GM13977 (cell line): ENCODE results near the gene GLRX2.
A peak's percentile ranks its signal among the peaks of the same experiment; 100 is the strongest.

Experiments used
- DNase-seq: peaks from one replicate; pipeline ENCODE4 v3.0.0; 2012; ENCODE audit warnings: low spot score
- CTCF ChIP-seq: IDR thresholded peaks from 2 replicates; pipeline ENCODE4 v1.5.1; 2012; ENCODE audit warnings: mild to moderate bottlenecking, control low read depth; ENCODE audit not compliant: insufficient read depth; ENCODE audit errors: extremely low read depth, missing control alignments
- in situ Hi-C: fragments of 300-500 bp; cut with MboI; formaldehyde crosslinking; loops from one replicate; pipeline ENCODE4 v1.12.0; 2022; ENCODE audit warnings: low sequenced_read_pairs, low pct_unique_long_range_greater_than_20kb, mixed read lengths, inconsistent platforms; ENCODE audit not compliant: unreplicated experiment

The GLRX2 gene

GRCh38 chr1:193070942-193071341 is 34.3 kb downstream of the GLRX2 start:
- in situ Hi-C loops = no loop called here

GRCh38 chr1:193070386-193070753 is 34.8 kb downstream of the GLRX2 start:
- DNase-seq = no peak
- TF ChIP-seq CTCF = no peak
- in situ Hi-C loops = no loop called here

More at GRCh38 chr1:193070942-193071341, 34.3 kb downstream of the GLRX2 start:
- DNase-seq = no peak
- no peak for TF ChIP-seq CTCF

- in situ Hi-C loops = no loop called here
- no peak for DNase-seq
- peak; percentile 36 for TF ChIP-seq CTCF
These were observed 35.3 kb downstream of the GLRX2 start for GRCh38 chr1:193069748-193070385.

- in situ Hi-C loops = no loop called here
These were observed 37.2 kb downstream of the GLRX2 start for GRCh38 chr1:193068013-193068412.

GRCh38 chr1:193066606-193067005 is 38.6 kb downstream of the GLRX2 start:
- in situ Hi-C loops = no loop called here
- DNase-seq = no peak

More at GRCh38 chr1:193068013-193068412, 37.2 kb downstream of the GLRX2 start:
- no peak for DNase-seq
- TF ChIP-seq CTCF = no peak

GRCh38 chr1:193065954-193066353 is 39.3 kb downstream of the GLRX2 start:
- in situ Hi-C loops = no loop called here
- DNase-seq = no peak
- TF ChIP-seq CTCF = no peak

More at GRCh38 chr1:193066606-193067005, 38.6 kb downstream of the GLRX2 start:
- no peak for TF ChIP-seq CTCF
